A549 treated with AZD9567 at 1 μM for 4 hours (cell line): ENCODE measurements around the gene GPC6. TPM values are rescaled to one million over a fixed set of nuclear protein-coding genes. Genes with fewer than 3 reads are reported as not detected.

Experiments used
- total RNA-seq: library from RNA; stranded (reverse); fragments of 200-300 nt; extraction: Qiagen RNA extraction; gene quantifications from 5 replicates; pipeline ENCODE4 v1.2.3, GENCODE V29; 2022; ENCODE audit not compliant: insufficient read depth

The GPC6 gene
- 4.0 to 8.2 TPM (median 5.5 TPM) in 5 replicates for total RNA-seq

GRCh38 chr13:93226623-93227279 lies at the start of gene GPC6:
GPC6 (plus strand) TSS chr13:93226807.

